Measurements from ENCODE around the gene GALNT17. TPM values are rescaled to one million over a fixed set of nuclear protein-coding genes. Genes with fewer than 3 reads are reported as not detected.

The GALNT17 gene
- total RNA-seq, 1 experiment from 2014 or later, result not detected

GRCh38 chr7:71408271-71408670 lies 276.3 kb downstream of the GALNT17 start:
- CTCF ChIA-PET, result no interaction called here
- intact Hi-C loops (cut with micrococcal nuclease), result no loop called here
- Mint-ChIP-seq H3K27me3 (ENCODE audit: insufficient read depth, unreplicated experiment) (no peaks in the 10 kb centered on the region), H3K27ac (ENCODE audit: low read depth, unreplicated experiment) (no peak overlapping the region), H3K4me1 (ENCODE audit: insufficient read depth, unreplicated experiment) (no peaks in the 10 kb centered on the region), H3K36me3 (ENCODE audit: insufficient read depth, unreplicated experiment) (no peaks in the 10 kb centered on the region), H3K9me3 (ENCODE audit: unreplicated experiment) (peaks cover 15% of the 10 kb centered on the region), H3K4me3 (ENCODE audit: unreplicated experiment) (no peak overlapping the region)
- POLR2A ChIA-PET, result no interaction called here
- no peak for TF ChIP-seq CTCF (IDR thresholded peaks at IDR 0.05; ENCODE audit: unreplicated experiment)
- no TSS peak for BruUV-seq (replicated peaks)
- DNase-seq (ENCODE audit: unreplicated experiment), result no peak

- no TSS peak for BruUV-seq (replicated peaks)
- H3K4me3 Mint-ChIP-seq (ENCODE audit: unreplicated experiment), result no peak overlapping the region
- H3K27ac Mint-ChIP-seq (ENCODE audit: low read depth, unreplicated experiment), result no peak overlapping the region
- POLR2A ChIA-PET, result no interaction called here
- no peaks in the 10 kb centered on the region for H3K4me1 Mint-ChIP-seq (ENCODE audit: insufficient read depth, unreplicated experiment)
- H3K36me3 Mint-ChIP-seq (ENCODE audit: insufficient read depth, unreplicated experiment), result no peaks in the 10 kb centered on the region
- no peaks in the 10 kb centered on the region for H3K27me3 Mint-ChIP-seq (ENCODE audit: insufficient read depth, unreplicated experiment)
- H3K9me3 Mint-ChIP-seq (ENCODE audit: unreplicated experiment), result peaks cover 8% of the 10 kb centered on the region
- DNase-seq (ENCODE audit: unreplicated experiment), result no peak
- CTCF ChIA-PET, result interaction anchor here (0.7 kb wide), 1 partner anchor 67 kb away, joined by 3 read pairs; no protein-coding TSS in a partner anchor
- intact Hi-C loops (cut with micrococcal nuclease), result no loop called here
- no peak for TF ChIP-seq CTCF (IDR thresholded peaks at IDR 0.05; ENCODE audit: unreplicated experiment)
Measured at GRCh38 chr7:71409550-71410157, 277.7 kb downstream of the GALNT17 start.

- no peak for DNase-seq (ENCODE audit: unreplicated experiment)
- BruUV-seq (replicated peaks), result no TSS peak
- Mint-ChIP-seq H3K27ac (ENCODE audit: low read depth, unreplicated experiment) (no peak overlapping the region), H3K4me3 (ENCODE audit: unreplicated experiment) (no peak overlapping the region), H3K9me3 (ENCODE audit: unreplicated experiment) (peaks cover 8% of the 10 kb centered on the region), H3K36me3 (ENCODE audit: insufficient read depth, unreplicated experiment) (no peaks in the 10 kb centered on the region), H3K27me3 (ENCODE audit: insufficient read depth, unreplicated experiment) (no peaks in the 10 kb centered on the region), H3K4me1 (ENCODE audit: insufficient read depth, unreplicated experiment) (no peaks in the 10 kb centered on the region)
- TF ChIP-seq CTCF (IDR thresholded peaks at IDR 0.05; ENCODE audit: unreplicated experiment), result no peak
- ChIA-PET CTCF (no interaction called here), POLR2A (no interaction called here)
- intact Hi-C loops (cut with micrococcal nuclease), result no loop called here
Measured at GRCh38 chr7:71411475-71411874, 279.5 kb downstream of the GALNT17 start.

- no TSS peak for BruUV-seq (replicated peaks)
- H3K36me3 Mint-ChIP-seq (ENCODE audit: insufficient read depth, unreplicated experiment), result no peaks in the 10 kb centered on the region
- H3K27ac Mint-ChIP-seq (ENCODE audit: low read depth, unreplicated experiment), result no peak overlapping the region
- no peaks in the 10 kb centered on the region for H3K4me1 Mint-ChIP-seq (ENCODE audit: insufficient read depth, unreplicated experiment)
- POLR2A ChIA-PET, result no interaction called here
- no peak for DNase-seq (ENCODE audit: unreplicated experiment)
- H3K27me3 Mint-ChIP-seq (ENCODE audit: insufficient read depth, unreplicated experiment), result no peaks in the 10 kb centered on the region
- H3K9me3 Mint-ChIP-seq (ENCODE audit: unreplicated experiment), result peaks cover 12% of the 10 kb centered on the region
- H3K4me3 Mint-ChIP-seq (ENCODE audit: unreplicated experiment), result no peak overlapping the region
- TF ChIP-seq CTCF (IDR thresholded peaks at IDR 0.05; ENCODE audit: unreplicated experiment), result no peak
- CTCF ChIA-PET, result no interaction called here
- intact Hi-C loops (cut with micrococcal nuclease), result no loop called here
Measured at GRCh38 chr7:71414490-71414889, 282.5 kb downstream of the GALNT17 start.

All from MCF 10A (cell line).